HG03439 (cell line): Measurements from ENCODE around the gene DRC7.
"Not testable (repeated sequence)": the region's sequence is repeated elsewhere in the genome, so short reads cannot be mapped to it uniquely, and the experiment has no call there.

Source experiments
- ATAC-seq: cut with Tn5 transposase; IDR thresholded peaks from one replicate; pipeline ENCODE4 v1.9.1; 2021; ENCODE audit warnings: mild to moderate bottlenecking, moderate library complexity; ENCODE audit not compliant: unreplicated experiment

Gene DRC7

DNA sequence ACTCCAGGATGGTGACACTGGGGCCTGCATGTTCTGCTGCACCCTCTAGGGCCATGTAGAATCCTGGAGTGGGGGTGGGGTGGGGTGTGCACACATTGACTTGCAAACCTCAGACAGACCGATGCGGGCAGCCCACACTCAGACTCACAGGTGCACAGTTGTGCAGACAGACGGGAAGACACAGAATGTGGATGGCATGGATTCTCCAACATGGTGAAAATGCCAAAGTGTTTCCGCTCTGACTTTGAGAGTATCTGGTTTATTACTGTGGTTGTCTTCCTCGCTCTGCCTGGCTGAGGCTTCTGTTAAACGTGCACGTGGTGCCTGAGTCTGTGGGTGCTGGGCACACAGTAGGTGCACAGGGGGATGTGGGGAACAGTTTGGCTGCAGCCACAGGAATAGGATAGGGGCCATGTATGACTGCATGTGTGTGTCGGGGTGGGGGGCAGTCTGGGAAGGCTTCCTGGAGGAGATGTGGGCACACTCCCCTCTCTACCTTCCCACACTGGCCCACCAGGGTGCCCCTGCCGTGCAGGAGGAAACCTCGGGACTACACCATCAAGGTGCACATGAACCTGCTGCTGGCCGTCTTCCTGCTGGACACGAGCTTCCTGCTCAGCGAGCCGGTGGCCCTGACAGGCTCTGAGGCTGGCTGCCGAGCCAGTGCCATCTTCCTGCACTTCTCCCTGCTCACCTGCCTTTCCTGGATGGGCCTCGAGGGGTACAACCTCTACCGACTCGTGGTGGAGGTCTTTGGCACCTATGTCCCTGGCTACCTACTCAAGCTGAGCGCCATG lies 35.5 kb upstream of the DRC7 start:
- ATAC-seq = no peak

DNA sequence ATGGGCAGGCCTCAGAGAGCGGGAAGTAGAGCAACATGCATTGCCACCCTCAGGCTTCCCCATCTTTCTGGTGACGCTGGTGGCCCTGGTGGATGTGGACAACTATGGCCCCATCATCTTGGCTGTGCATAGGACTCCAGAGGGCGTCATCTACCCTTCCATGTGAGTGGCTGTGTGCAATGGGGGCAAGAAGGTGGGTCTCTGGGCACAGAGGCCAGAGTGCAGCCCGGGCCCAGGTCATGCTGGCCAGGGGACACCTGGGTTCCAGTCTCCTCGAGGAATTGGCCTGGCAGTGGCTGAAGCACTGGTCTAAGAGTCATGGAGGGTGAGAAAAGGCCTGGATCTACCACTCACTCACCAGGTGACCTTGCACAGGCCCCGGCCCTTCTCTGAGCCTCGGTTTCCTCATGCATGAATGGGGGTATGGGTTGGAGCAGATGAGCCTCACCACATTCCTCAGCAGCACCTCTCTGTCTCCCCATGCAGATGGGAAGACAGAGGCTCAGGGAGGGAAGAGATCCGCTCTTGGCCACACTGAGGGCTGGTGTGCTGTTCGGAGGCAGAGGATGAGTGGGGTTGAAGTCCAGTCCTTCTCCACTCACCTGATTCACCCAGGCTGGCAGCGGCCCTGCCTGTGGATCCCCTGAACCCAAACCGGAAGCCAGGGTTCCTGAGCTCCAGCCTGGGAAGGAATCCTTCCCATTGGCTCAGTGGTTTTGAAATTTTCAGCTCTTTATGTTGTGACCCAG lies 33.7 kb upstream of the DRC7 start:
- ATAC-seq = no peak

DNA sequence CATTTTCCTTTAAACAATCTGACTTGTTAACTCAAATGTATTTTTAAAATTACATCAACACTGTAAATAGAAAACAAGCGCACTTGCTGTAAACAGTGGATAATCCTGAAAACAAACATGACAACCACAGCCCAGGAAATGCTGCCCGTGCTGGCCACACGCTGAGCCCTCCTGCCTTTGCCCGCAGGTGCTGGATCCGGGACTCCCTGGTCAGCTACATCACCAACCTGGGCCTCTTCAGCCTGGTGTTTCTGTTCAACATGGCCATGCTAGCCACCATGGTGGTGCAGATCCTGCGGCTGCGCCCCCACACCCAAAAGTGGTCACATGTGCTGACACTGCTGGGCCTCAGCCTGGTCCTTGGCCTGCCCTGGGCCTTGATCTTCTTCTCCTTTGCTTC lies 33.1 kb upstream of the DRC7 start:
- no peak for ATAC-seq

DNA sequence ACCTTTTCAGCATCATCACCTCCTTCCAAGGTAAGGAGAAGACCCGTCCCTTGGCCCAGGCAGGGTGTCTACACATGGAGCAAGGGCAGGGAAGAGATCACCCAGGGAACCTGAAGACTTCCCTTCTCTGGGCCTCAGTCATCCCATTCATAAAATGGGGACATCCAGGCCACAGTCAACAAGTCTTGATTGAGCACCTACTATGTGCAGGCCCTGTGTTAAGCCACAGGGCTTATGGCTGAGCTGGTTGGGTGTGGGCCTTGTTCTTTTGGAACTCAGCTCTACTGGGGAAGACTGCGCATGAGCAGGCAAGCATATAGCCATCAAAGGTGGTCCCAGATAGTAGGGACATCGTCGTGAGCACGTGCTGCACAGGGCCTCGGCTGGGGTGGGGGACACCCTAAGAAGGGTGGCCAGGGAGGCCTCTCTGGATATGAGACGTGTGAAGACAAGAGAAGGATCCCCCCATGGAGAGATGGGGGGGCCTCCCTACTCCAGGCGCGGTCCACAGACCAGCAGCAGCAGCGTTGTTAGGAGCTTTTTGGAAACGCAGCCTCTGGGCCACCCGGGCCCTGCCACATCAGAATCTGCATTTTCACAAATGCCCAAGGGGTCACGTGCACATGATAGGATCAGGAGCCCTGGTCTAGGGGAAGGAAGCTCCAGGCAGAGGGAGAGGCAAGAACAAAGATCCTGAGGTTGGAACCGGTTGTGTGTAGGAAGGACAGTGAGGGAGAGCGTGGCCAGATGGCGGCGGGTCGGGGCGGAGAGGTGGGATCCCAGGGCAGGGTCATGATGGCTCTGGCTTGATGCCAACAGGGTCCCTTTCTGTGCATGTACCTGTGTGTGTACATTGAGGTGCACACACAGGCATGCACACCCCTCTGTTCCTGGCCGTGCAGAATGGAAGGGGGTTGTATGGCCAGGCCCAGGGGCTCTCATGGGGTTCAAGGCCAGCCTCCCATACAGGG lies 32.4 kb upstream of the DRC7 start:
- no peak for ATAC-seq

DNA sequence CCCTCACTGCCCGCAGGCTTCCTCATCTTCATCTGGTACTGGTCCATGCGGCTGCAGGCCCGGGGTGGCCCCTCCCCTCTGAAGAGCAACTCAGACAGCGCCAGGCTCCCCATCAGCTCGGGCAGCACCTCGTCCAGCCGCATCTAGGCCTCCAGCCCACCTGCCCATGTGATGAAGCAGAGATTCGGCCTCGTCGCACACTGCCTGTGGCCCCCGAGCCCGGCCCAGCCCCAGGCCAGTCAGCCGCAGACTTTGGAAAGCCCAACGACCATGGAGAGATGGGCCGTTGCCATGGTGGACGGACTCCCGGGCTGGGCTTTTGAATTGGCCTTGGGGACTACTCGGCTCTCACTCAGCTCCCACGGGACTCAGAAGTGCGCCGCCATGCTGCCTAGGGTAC lies 31.2 kb upstream of the DRC7 start:
- no peak for ATAC-seq

DNA sequence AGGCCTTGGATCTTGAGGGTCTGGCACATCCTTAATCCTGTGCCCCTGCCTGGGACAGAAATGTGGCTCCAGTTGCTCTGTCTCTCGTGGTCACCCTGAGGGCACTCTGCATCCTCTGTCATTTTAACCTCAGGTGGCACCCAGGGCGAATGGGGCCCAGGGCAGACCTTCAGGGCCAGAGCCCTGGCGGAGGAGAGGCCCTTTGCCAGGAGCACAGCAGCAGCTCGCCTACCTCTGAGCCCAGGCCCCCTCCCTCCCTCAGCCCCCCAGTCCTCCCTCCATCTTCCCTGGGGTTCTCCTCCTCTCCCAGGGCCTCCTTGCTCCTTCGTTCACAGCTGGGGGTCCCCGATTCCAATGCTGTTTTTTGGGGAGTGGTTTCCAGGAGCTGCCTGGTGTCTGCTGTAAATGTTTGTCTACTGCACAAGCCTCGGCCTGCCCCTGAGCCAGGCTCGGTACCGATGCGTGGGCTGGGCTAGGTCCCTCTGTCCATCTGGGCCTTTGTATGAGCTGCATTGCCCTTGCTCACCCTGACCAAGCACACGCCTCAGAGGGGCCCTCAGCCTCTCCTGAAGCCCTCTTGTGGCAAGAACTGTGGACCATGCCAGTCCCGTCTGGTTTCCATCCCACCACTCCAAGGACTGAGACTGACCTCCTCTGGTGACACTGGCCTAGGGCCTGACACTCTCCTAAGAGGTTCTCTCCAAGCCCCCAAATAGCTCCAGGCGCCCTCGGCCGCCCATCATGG lies 30.5 kb upstream of the DRC7 start:
- no peak for ATAC-seq

DNA sequence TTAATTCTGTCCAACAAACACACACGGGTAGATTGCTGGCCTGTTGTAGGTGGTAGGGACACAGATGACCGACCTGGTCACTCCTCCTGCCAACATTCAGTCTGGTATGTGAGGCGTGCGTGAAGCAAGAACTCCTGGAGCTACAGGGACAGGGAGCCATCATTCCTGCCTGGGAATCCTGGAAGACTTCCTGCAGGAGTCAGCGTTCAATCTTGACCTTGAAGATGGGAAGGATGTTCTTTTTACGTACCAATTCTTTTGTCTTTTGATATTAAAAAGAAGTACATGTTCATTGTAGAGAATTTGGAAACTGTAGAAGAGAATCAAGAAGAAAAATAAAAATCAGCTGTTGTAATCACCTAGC lies 30.0 kb upstream of the DRC7 start:
- no peak for ATAC-seq

DNA sequence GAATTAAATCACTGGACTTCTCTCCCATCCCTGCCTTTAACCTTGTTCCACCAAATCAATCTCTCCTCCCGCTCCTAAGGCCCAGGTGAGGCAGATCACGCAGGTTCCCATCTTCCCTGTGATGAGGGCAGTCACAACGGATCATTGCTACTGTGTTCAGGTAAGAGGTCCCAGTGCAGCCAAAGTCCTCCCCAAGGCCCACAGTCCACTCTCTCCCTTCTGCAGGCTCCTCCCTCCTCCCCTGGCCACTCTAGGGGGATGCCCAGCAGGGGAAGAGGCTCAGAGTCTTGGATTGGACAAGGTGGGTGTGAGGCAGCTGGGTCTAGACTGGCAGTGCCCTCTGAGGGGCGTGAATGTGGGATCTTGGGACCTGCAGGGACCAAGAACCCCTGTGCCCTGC lies 29.1 kb upstream of the DRC7 start:
- no peak for ATAC-seq

DNA sequence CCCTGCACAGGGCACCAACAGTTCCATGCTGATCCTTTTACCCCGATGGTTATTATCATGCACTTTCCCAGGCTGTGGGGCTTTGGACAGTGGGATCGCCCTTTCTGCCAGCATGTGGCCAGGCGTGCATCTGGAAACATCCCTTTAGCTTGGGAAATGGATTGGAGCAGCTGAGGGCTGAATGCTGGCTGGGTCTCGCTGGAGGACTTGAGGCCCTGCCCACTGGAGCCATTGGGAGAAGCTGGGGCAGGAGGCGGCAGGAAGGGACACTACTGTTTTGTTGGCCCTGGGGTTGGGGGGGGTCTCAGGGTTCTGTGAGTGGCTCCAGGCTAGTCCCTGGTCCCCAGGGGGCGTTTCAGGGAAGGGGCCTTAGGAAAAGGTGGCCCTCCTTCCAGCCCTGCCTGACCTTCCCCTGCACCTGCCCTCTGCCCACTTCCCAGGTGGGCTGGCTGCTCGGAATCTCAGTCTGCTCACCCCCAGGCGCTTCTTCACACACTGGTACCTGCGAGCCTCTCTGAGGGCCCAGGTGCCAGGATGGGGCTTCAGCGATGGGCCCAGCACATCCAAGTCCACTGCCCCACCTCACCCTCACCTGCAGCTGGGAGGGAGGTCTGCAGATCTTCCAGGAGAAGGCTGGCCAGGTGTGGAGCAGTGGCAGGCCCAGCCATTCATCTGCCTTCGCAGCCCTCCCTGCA lies 28.1 kb upstream of the DRC7 start:
- ATAC-seq = no peak

DNA sequence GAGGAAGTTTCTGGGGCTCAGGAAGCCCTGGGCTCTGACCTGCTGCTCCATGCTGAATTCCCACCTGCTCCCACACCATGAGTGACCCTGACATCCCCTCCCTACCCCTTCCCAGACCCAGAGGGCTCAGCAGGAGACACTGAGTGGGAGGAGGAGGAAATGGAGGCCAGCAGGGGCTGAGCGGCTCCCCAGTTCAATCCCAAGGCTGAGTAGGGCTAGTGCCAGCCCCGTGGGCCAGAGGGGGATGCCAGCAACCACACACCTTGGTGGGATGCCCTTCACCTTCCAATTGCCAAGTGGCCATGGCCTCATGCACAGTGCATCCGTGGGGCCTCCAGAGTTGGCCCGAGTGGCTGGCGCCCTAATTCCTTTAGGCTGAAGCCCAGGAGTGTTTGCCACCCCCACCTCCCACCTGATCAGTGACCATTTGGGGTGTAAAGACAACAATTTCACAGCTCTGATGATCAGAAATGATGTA lies 27.5 kb upstream of the DRC7 start:
- no peak for ATAC-seq

DNA sequence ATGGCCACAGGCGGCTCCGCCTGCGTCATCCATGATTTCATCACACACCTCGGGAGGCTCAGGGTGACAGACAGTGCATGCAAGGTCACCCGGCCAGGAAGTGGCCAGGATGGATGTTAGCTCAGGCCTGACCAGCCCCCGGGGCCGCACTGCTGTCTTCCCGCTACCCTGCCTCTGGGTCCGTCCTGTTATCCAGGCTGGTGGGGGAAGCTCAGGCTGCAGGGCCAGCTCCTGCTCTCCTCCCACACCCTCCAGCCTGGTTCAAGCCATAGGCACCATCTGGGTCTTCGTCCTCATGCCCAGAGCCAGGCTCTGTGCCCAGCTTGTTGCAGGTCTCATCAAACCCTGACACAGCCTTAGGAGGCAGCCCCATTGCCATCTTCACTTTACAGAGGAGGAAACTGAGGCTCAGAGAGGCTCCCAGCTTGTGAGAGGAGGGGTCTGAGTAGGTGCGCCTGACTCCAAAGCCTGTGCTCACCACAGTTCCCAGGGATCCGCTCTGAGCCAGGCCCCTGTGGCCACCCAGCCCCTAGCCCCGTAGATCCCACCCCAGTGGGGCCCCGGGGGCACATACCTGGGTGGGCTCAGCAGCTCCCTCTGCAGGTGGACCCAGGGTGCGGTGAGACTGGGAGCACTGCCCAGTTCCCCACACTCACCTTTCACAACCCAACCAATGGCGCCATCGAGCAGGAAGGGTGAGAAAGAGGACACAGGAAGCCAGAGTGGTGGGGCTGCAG lies 26.9 kb upstream of the DRC7 start:
- ATAC-seq = no peak

DNA sequence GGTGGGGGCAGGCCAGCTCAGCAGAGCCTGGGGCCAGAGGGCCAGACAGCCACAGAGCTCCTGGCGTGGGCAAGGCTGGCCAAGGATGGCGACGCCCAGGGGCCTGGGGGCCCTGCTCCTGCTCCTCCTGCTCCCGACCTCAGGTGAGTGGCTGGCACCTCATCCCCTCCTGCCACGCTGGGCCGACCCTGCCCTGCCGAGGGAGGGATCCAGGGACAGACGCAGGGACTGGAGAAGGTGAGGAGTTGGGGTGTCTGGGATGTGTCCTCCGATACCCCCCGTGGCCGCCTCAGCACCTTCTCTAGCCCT lies 26.4 kb upstream of the DRC7 start, which contains the start of gene ADGRG3:
ADGRG3 (plus strand) TSS at position 44 of the 309 bp plus-strand sequence; CDS start at position 86, 42 bp downstream.
- ATAC-seq = no peak

DNA sequence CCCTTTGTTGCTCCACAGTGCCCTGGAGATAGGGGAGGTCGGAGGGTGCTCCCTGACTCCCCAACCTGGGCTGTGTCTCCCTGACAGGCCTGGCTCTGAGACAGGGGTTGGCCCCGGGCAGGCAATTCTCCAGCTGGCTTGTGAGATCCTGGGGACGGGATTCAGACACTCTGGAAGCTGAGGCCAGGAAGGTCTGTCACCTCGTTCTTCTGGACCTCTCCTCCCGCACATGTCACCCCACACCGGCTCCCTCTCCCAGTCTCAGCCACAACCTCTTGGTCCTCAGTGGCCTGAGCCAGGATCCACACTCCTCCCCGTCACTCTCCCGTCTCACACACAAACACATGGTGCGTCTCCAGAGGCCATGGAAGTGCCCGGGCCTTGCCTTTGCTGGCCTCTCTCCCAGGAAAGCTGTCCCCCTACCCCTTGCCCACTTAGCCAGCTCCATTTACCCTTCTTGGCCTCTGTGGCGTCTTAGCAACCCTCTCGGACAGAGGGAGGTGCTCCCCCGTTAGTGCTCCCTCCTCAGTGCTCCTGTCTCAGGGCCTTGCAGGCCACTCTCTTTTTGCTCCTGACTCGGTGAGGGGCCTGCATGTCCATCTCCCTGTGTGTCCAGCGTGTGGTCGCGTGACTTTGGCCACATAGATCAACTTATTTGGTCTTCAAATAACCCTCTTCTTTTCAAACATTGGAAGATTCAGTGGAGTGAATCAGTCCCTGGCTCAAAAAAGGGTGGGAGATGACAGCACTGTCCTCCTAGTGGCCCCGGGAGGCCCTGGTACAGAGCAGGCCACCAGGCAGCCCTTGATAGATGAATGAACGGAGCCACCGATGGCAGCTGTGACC lies 25.8 kb upstream of the DRC7 start:
- no peak for ATAC-seq

DNA sequence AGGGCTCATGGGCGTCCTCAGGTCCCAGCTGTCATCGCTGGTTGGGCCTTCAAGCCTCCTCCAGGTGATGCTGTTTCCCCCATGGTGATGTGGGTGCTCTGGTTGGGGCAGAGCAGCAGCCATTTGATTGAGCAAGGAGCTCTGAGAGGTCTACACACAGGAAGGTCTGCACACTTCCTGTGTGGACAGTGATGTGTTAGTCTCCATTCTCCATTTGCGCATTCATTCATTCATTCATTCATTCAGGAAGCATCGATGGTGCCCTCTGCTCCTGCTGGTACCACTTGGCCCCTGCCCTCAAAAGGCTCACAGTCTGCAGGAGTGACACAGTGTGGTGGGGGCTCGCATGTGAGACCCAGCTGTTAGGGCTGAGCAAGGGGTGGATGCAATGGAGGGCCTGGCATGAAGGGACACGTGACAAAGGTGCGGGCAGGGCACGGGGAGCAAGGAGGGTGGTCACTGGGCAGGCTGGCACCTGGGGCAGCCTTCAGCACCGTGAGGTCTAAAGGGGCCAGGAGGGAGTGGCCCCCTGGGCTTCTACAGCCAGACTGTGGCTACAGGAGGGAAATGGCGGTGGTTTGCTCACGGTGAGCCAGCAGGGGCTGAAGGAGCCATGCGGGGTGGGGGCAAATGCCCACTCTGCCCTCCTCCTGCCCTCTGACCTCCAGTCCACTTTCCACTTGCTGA lies 25.0 kb upstream of the DRC7 start:
- ATAC-seq = no peak

DNA sequence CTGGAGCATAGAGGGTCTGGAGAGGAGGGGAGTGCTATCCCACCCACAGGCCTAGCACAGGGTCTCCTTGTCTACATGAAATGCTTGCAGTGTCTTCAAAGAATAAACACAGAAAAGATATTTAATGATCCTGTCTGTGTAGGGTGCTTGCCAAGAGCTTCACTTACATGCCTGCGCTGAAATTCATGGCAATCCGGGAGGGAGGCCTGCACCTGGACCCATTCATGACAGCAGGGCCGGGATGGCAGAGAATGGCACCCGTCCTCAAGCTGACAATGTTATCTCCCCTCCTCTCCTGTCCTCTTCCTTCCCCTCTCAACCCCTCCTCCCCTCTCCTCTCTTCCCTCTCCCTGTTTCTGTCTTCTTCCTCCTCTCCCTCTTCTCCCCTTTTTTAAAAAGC lies 24.4 kb upstream of the DRC7 start:
- ATAC-seq = no peak

DNA sequence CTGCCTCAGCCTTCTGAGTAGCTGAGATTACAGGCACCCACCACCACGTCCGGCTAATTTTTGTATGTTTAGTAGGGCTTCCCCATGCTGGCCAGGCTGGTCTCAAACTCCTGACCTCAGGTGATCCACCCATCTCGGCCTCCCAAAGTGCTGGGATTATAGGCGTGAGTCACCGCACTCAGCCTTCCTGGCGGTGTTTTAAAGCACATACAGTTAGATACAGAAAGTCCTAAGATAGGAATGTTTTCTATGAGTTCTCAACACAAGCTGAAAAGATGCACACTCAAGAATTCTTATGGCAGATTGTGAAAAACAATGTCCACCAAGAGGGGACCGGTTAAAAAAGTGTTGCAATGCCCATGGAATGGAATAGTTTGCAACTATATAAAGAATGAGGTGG lies 23.2 kb upstream of the DRC7 start:
- not testable (repeated sequence) for ATAC-seq

DNA sequence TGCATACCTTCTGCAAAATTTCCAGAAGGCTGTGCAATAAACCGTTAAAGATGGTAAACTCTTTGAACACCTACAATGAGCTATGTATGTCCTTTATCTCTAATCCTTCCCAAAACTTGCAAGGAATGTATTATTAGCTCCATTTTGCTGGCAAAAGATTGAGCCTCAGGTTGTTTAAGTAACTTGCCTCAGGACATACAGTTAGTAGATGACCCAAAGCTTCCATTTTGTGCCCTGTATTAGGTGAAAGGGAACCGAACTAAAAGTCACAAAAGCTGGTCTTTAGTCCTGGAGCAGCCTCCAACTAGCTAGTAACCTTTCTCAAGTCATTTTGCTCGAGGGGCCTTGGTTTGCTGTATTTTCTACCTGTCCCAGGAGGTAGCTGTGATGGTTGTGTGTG lies 22.2 kb upstream of the DRC7 start:
- no peak for ATAC-seq

DNA sequence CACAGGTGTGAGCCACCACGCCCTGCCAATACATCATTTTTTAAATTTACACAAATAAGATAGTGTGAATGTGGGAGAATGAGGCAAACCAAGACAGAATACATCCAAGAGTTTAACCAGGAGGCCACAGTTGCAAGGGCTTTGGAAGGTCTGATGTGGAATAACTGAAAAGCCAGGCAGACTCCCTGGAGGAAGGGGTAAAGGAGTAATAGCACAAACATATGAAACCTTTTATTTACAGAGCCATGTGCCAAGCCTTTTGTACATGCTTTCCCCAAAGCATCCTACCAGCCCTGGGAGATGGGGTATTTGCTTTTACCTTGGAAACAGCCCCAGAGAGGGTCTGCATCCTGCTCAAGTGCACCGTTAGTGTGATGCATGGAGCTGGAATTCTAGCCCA lies 21.8 kb upstream of the DRC7 start:
- no peak for ATAC-seq
